Measurements from ENCODE around the gene ZNF185. TPM values are rescaled to one million over a fixed set of nuclear protein-coding genes. Genes with fewer than 3 reads are reported as not detected.

ZNF185 gene
- total RNA-seq, 4 donors from 2014 or later, result 5.2 to 13.4 (median 9.0) TPM

- no peak for TF ChIP-seq CTCF (IDR thresholded peaks at IDR 0.05)
Observed at GRCh38 chrX:152893980-152894610, 3.8 kb upstream of the ZNF185 start.

GRCh38 chrX:152895121-152895520 is 2.7 kb upstream of the ZNF185 start:
- ATAC-seq (ENCODE audit: low FRiP score), result no peak
- TF ChIP-seq CTCF (IDR thresholded peaks at IDR 0.05), result no peak
- DNase-seq (ENCODE audit: low spot score), result no peak

More at GRCh38 chrX:152893980-152894610, 3.8 kb upstream of the ZNF185 start:
- ATAC-seq (ENCODE audit: low FRiP score), result no peak
- DNase-seq (ENCODE audit: low spot score), result no peak

GRCh38 chrX:152895724-152896420 is 2.0 kb upstream of the ZNF185 start:
- no peak for ATAC-seq (ENCODE audit: low FRiP score)
- DNase-seq (ENCODE audit: low spot score), result no peak
- TF ChIP-seq CTCF (IDR thresholded peaks at IDR 0.05), result no peak

- no peak for DNase-seq (ENCODE audit: low spot score)
- TF ChIP-seq CTCF (IDR thresholded peaks at IDR 0.05), result no peak
- ATAC-seq (ENCODE audit: low FRiP score), result no peak
Observed at GRCh38 chrX:152896450-152896849, 1.4 kb upstream of the ZNF185 start.

- TF ChIP-seq CTCF (IDR thresholded peaks at IDR 0.05), result no peak
- ATAC-seq (ENCODE audit: low FRiP score), result no peak
Observed at GRCh38 chrX:152898442-152898841, 575 bp downstream of the ZNF185 start.

GRCh38 chrX:152899111-152899873 is 1.4 kb downstream of the ZNF185 start:
- DNase-seq (ENCODE audit: low spot score), result no peak
- no peak for ATAC-seq (ENCODE audit: low FRiP score)
- TF ChIP-seq CTCF (IDR thresholded peaks at IDR 0.05), result no peak

More at GRCh38 chrX:152898442-152898841, 575 bp downstream of the ZNF185 start:
- DNase-seq (ENCODE audit: low spot score), result no peak
